Upper lobe of right lung (tissue), 1 donor: Measurements from ENCODE around the gene SLC9A3. TPM values are rescaled to one million over a fixed set of nuclear protein-coding genes. Genes with fewer than 3 reads are reported as not detected.
A peak's percentile ranks its signal among the peaks of the same experiment; 100 is the strongest.
"Not testable (repeated sequence)": the region's sequence is repeated elsewhere in the genome, so short reads cannot be mapped to it uniquely, and the experiment has no call there.

ENCODE experiments used
- ATAC-seq: fragments of 200-7000 bp; cut with Tn5 transposase; one replicate; pipeline ENCODE4 v1.9.1; 2020; ENCODE audit warnings: mild to moderate bottlenecking, moderate library complexity
- DNase-seq: peaks from one replicate; pipeline ENCODE4 v3.0.0-alpha.2; 2020
- H3K27ac ChIP-seq: fragments of 200-600 bp; one replicate; pipeline ENCODE4 v1.8.0; 2022
- H3K27me3 ChIP-seq: fragments of 200-600 bp; one replicate; pipeline ENCODE4 v1.8.0; 2022; ENCODE audit warnings: mild to moderate bottlenecking
- H3K36me3 ChIP-seq: fragments of 200-600 bp; one replicate; pipeline ENCODE4 v1.8.0; 2022
- H3K4me1 ChIP-seq: fragments of 200-600 bp; one replicate; pipeline ENCODE4 v1.8.0; 2022
- H3K4me3 ChIP-seq: fragments of 200-600 bp; one replicate; pipeline ENCODE4 v1.8.0; 2022; ENCODE audit warnings: mild to moderate bottlenecking
- H3K9me3 ChIP-seq: fragments of 200-600 bp; one replicate; pipeline ENCODE4 v1.8.0; 2022
- intact Hi-C: fragments of 100-400 bp; cut with DNase I; formaldehyde crosslinking; loops from one replicate; pipeline ENCODE4 v1.11.0; 2022
- total RNA-seq: library from RNA; stranded (reverse); fragmentation: NEBNext Ultra II Directional; extraction: Animal tissue kit (Norgen Biotek cat#: 25700); gene quantifications from one replicate; pipeline ENCODE4 v1.2.1, GENCODE V29; 2021
- TF ChIP-seq, protein P1 (sequence below): fragments of 200-600 bp; IDR thresholded peaks from one replicate; pipeline ENCODE4 v1.8.0; 2022; ENCODE audit warnings: antibody characterized with exemption
- donor health status: DM: no; HTN: yes; CAD: no; lungs with severe emphysema.

Gene SLC9A3
- total RNA-seq, 1 donor from 2014 or later, result 1.0 TPM

DNA sequence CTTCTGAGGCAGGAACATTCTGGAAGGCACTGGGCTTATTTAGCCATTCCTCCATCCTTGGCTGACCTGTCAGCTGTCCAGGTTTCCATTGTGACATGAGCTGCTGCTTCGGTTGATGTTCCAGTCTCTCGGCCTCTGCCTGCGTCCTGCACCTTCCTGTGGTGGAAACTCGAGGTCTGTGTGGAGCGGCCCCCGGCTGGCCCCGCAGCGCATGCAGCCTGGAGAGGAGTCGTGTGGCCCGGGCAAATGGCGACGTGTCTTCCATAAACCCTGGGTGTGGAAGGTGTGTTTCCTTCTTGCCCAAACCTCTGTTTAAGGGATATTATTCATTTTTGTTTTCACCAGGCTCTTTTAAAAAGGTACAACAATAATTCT, 36.5 kb upstream of the SLC9A3 start:
- DNase-seq (no peak), ATAC-seq (no peak)
- intact Hi-C loops, result no loop called here
- TF ChIP-seq, protein P1, sequence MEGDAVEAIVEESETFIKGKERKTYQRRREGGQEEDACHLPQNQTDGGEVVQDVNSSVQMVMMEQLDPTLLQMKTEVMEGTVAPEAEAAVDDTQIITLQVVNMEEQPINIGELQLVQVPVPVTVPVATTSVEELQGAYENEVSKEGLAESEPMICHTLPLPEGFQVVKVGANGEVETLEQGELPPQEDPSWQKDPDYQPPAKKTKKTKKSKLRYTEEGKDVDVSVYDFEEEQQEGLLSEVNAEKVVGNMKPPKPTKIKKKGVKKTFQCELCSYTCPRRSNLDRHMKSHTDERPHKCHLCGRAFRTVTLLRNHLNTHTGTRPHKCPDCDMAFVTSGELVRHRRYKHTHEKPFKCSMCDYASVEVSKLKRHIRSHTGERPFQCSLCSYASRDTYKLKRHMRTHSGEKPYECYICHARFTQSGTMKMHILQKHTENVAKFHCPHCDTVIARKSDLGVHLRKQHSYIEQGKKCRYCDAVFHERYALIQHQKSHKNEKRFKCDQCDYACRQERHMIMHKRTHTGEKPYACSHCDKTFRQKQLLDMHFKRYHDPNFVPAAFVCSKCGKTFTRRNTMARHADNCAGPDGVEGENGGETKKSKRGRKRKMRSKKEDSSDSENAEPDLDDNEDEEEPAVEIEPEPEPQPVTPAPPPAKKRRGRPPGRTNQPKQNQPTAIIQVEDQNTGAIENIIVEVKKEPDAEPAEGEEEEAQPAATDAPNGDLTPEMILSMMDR, result no peak
- no peaks in the 10 kb centered on the region for H3K36me3 ChIP-seq
- no peaks in the 10 kb centered on the region for H3K9me3 ChIP-seq
- H3K27ac ChIP-seq, result no peak overlapping the region
- H3K27me3 ChIP-seq, result peaks cover 18% of the 10 kb centered on the region
- no peak overlapping the region for H3K4me3 ChIP-seq
- no peaks in the 10 kb centered on the region for H3K4me1 ChIP-seq

DNA sequence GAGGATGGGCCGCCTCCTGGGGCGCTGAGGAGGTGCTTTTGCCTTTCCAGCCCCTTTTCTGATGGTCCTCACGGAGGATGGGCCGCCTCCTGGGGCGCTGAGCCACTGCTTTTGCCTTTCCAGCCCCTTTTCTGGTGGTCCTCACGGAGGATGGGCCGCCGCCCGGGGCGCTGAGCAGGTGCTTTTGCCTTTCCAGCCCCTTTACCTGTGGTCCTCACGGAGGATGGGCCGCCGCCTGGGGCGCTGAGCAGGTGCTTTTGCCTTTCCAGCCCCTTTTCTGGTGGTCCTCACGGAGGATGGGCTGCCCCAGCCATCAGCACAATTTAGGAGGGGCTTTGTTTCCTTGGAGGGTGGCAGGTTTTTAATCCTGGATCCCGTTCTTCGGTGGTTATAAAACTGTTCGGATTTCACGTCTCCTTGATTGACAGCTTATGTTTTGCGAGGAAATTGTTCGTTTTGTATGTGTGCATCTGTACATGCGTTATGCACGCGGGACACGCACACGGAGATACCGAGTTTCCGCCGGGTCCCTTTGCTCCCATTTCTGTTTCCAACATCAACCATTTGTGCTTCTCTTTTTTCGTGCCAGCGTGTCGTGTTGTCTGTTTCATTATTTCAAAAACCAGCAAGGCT, 34.7 kb upstream of the SLC9A3 start:
- peaks cover 16% of the 10 kb centered on the region for H3K27me3 ChIP-seq
- no peaks in the 10 kb centered on the region for H3K4me1 ChIP-seq
- DNase-seq (no peak), ATAC-seq (no peak)
- TF ChIP-seq, protein P1, result no peak
- no peaks in the 10 kb centered on the region for H3K9me3 ChIP-seq
- H3K27ac ChIP-seq, result no peak overlapping the region
- intact Hi-C loops, result no loop called here
- H3K36me3 ChIP-seq, result no peaks in the 10 kb centered on the region
- no peak overlapping the region for H3K4me3 ChIP-seq

DNA sequence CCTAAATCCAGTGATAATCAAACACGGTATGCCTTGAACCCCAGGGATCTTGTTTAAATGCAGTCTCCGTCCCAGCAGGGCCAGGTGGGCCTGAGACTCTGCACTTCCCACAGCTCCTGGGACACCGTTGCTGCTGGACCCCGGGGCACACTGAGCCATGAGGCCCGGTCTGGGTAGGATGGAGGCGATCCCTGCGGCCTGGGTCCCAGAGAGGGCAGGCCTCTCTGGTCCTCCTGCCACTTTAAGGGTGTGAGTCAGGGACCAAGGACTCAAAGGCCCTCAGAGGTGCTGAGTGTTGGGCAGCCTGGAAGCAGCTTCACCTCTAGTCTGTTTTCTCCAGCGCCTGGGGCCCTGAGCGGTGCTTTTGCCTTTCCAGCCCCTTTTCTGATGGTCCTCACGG, 34.1 kb upstream of the SLC9A3 start:
- H3K36me3 ChIP-seq, result no peaks in the 10 kb centered on the region
- intact Hi-C loops, result no loop called here
- H3K27me3 ChIP-seq, result peaks cover 16% of the 10 kb centered on the region
- H3K4me3 ChIP-seq, result no peak overlapping the region
- TF ChIP-seq, protein P1, result no peak
- no peak overlapping the region for H3K27ac ChIP-seq
- ATAC-seq, result no peak
- no peaks in the 10 kb centered on the region for H3K4me1 ChIP-seq
- no peak for DNase-seq
- no peaks in the 10 kb centered on the region for H3K9me3 ChIP-seq

DNA sequence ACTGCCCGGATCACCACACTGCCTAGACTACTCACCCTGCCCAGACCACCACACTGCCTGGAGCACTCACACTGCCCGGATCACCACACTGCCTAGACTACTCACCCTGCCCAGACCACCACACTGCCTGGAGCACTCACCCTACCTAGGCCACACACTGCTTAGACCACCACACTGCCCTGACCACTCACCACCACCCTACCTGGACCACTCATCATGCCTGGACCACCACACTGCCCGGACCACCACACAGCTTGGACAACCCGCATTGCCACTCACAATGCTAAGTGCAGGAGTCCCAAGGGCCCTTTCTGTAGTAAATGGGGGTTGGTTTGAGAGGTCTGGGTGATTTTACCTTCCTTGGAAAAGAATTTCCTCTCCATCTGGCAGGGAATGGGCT, 33.7 kb upstream of the SLC9A3 start:
- H3K9me3 ChIP-seq, H3K27ac ChIP-seq, H3K4me3 ChIP-seq, intact Hi-C loops, H3K36me3 ChIP-seq, H3K4me1 ChIP-seq, DNase-seq: not testable (repeated sequence)
- ATAC-seq, result peak; percentile 21
- peaks cover 16% of the 10 kb centered on the region for H3K27me3 ChIP-seq

DNA sequence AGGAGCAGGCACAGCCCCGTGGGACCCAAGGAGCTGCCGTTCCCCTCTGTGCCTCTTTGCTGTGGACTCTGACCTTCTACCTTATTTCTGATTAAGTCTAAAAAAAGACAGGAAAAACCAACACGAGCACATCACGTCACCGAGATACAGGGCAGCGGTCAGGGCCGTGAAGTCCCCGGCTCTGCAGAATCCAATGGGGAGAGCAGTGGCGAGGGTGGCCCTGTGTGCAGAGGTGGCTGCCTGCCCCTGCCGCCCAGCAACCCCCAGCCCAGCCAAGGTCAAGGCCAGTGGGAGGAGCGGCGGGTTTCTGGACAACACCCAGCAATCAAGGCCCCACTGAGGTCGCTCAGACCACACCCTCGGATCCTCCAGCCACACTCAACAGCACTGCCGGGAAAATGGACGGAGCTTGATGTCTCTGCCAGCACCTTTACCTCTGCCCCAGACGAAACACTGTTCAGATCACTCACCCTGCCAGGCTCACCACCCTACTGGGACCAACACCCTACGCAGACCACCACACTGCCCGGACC, 32.7 kb upstream of the SLC9A3 start:
- intact Hi-C loops, result no loop called here
- Histone ChIP-seq H3K9me3 (no peaks in the 10 kb centered on the region), H3K4me1 (no peaks in the 10 kb centered on the region), H3K4me3 (no peak overlapping the region), H3K27me3 (peaks cover 16% of the 10 kb centered on the region), H3K27ac (no peak overlapping the region), H3K36me3 (no peaks in the 10 kb centered on the region)
- ATAC-seq, result no peak
- TF ChIP-seq, protein P1, result no peak
- DNase-seq, result no peak

DNA sequence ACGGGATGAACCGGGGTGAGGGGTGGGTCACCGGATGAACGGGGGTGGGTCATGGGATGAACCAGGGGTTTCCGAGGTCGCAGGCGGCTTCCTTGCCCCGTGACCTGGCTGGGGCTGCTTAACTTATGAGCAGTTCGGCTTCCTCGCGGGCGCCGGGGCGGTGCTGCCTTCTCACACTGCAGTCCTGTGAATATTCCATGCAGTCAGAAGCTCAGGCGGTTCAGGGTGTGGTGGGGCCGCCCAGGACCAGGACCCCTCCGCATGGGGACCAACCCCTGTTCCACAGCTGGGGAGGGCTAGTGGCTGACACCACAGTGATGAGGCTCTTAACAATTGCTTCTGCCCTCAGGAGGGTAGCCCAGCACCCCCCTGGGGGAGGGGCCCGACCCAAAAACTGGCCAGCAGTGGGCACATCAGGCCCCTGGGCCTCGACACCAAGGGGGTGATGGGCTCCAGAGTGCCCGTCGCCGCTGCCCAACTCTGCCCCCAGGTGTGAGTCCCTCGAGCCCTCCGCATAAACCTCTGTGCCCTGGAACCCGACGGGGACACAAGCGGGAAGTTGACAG, 30.9 kb upstream of the SLC9A3 start:
- DNase-seq (no peak), ATAC-seq (peak; percentile 31)
- Histone ChIP-seq H3K36me3 (no peaks in the 10 kb centered on the region), H3K4me1 (no peaks in the 10 kb centered on the region), H3K9me3 (no peaks in the 10 kb centered on the region), H3K27me3 (peaks cover 21% of the 10 kb centered on the region), H3K4me3 (no peak overlapping the region), H3K27ac (no peak overlapping the region)
- TF ChIP-seq, protein P1, result no peak
- intact Hi-C loops, result no loop called here
